GM13977 (cell line): ENCODE data around the gene SQOR.

Source experiments
- DNase-seq: peaks from one replicate; pipeline ENCODE4 v3.0.0; 2012; ENCODE audit warnings: low spot score
- in situ Hi-C: fragments of 300-500 bp; cut with MboI; formaldehyde crosslinking; loops from one replicate; pipeline ENCODE4 v1.12.0; 2022; ENCODE audit warnings: low sequenced_read_pairs, low pct_unique_long_range_greater_than_20kb, mixed read lengths, inconsistent platforms; ENCODE audit not compliant: unreplicated experiment
- TF ChIP-seq, protein P1 (sequence below): IDR thresholded peaks from 2 replicates; pipeline ENCODE4 v1.5.1; 2012; ENCODE audit warnings: mild to moderate bottlenecking, control low read depth; ENCODE audit not compliant: insufficient read depth; ENCODE audit errors: extremely low read depth, missing control alignments

The SQOR gene

DNA sequence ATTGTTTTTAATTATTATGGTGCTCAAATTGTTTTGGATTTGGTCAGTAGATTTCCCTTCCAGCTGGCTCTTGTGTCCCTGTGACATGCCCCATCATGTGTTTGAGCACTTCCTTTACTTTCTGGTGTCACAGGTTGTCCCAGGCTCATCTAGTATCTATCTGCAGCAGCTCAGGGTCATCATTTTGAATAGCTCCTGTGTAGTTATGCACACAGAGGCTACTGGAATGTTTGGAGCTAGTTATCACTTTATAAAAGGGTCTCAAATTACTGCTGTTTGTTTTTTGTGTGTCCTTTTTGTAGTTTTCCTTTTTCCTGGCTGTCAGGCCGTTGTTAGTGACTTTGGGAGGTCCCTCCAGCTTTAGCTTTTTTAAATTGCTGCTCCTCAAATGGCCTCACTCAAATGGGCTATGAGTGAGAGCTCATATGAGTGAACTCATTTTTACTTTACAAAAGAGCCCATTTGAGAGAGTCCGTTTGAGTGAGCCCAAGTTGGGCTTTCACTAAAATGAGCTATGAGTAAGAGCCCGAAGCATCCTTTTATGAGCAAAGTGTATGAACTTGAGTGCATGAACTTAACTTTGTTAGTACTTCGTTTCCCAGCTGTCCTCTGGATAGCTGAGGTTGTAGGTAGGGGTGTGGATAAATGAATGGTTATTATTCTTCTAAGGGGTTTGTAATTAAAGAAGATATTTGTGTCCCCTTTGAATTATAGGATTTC lies 43.8 kb downstream of the SQOR start:
- in situ Hi-C loops: no loop called here
- TF ChIP-seq, protein P1, sequence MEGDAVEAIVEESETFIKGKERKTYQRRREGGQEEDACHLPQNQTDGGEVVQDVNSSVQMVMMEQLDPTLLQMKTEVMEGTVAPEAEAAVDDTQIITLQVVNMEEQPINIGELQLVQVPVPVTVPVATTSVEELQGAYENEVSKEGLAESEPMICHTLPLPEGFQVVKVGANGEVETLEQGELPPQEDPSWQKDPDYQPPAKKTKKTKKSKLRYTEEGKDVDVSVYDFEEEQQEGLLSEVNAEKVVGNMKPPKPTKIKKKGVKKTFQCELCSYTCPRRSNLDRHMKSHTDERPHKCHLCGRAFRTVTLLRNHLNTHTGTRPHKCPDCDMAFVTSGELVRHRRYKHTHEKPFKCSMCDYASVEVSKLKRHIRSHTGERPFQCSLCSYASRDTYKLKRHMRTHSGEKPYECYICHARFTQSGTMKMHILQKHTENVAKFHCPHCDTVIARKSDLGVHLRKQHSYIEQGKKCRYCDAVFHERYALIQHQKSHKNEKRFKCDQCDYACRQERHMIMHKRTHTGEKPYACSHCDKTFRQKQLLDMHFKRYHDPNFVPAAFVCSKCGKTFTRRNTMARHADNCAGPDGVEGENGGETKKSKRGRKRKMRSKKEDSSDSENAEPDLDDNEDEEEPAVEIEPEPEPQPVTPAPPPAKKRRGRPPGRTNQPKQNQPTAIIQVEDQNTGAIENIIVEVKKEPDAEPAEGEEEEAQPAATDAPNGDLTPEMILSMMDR: no peak
- no peak for DNase-seq

DNA sequence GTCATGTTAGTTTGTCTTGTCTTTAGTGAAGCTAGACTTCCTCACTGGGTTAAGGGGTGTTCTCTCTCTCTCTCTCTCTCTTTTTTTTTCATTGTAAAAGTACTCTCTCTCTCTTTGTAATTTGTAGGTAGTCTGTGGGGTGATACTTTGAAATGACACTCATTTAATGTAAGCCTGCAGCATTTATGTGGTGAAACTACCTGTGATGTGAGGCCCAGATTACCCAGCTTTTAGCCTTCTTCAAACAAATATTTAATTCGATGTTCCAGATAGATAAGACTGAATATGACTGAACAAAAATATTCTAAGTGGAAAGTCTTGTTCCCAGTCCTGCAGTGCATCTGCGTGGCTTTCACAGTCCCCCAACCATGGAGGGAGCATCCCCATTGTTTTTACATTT lies 49.7 kb downstream of the SQOR start:
- no peak for DNase-seq
- TF ChIP-seq, protein P1: no peak
- in situ Hi-C loops: no loop called here

DNA sequence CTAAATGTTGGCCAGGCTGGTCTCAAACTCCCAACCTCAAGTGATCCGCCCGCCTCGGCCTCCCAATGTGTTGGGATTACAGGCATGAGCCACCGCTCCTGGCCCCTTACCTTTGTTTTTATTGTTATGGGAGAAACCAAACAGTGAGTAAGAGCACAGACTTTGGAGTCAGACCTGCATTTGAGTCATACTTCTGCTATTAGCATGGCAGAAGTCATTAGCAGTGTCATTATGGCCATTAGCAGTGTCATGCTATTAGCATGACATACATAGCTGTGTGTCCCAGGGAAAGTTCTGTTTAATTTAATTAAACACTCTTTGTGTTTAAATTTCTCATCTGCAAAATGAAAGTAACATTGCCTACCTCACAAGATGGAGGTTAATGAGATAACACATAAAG lies 54.8 kb downstream of the SQOR start:
- DNase-seq: no peak
- in situ Hi-C loops: no loop called here
- TF ChIP-seq, protein P1: no peak

DNA sequence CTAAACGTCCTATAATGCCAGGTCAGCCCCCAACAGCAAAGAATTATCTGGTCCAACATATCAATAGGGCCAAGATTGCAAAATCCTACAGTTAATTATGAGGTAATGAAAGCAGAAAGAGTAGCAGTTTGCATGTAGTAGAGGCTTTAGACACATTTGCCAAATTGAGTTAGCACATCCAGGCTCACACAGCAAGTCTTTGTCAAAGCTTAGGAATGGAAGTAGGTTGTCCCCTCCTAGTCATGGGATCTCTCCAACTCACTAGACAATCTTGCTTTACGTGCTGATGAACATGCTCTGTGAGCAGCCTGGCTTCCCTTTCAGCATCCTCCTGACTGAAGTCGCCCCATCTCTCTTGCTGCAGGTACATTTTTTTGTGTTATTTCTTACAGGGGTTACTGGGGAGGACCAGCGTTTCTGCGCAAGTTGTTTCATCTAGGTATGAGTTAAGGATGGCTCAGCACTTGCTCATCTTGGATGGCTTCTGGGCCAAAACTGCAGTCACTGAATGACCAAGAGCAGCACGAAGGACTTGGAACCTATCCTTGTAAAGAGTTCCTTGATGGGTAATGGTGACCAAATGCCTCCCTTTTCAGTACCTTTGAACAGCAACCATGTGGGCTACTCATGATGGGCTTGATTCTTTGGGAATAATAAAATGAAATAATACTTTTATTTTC lies 55.9 kb downstream of the SQOR start:
- TF ChIP-seq, protein P1: no peak
- in situ Hi-C loops: no loop called here
- DNase-seq: no peak

DNA sequence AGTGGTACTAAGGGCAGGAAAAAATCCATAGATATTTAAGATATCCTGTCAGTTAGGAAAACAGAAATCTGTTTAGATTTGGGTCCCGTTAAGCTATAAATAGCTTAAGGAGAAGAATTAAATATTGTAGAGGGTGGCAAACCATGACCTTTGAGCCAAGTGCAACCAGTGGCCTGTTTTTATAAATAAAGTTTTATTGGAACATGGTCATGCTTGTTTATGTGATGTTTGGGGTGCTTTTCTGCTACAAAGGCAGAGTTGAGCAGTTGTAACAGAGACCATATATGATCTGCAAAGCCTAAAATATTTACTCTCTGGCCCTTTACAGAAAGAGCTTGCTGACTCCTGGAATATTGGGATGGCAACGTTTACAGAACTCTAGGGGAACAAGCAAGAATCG lies 66.3 kb downstream of the SQOR start:
- in situ Hi-C loops: no loop called here
- TF ChIP-seq, protein P1: no peak
- DNase-seq: no peak

DNA sequence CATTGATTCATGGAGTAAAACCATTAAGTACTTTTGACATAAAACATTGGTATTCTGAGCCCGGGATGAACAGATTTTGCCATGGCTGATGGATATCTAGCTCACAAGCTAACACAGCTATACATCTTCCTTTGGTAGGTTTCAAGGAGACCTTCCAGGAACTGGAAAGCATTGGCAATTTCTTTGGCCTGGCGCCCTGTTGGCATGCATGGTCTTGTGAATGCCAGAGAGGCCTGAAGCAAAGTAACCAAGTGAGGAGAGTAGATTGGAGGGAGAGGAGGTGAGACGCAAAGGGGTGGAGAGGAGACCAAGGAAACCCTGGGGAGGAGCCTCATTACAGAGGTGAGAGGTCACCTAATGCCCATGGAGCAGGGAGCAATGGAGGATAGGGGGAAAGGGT lies 67.2 kb downstream of the SQOR start:
- in situ Hi-C loops: no loop called here
- no peak for DNase-seq
- TF ChIP-seq, protein P1: no peak
